K562 (cell line): ENCODE results near the gene HOXD4. TPM values are rescaled to one million over a fixed set of nuclear protein-coding genes. Genes with fewer than 3 reads are reported as not detected.
A peak's percentile ranks its signal among the peaks of the same experiment; 100 is the strongest.

Source experiments
- ATAC-seq: fragments of 200-7000 bp; cut with Tn5 transposase; 3 replicates; pipeline ENCODE4 v1.9.1; 2020; ENCODE audit warnings: moderate library complexity
- BruUV-seq: library from RNA; stranded (reverse); fragments of 400-500 nt; replicated peaks from 2 replicates; lab custom pipeline; 2021; lab: Mats Ljungman, UMichigan
- CTCF ChIA-PET: fragments of 300-600 bp; formaldehyde crosslinking; extraction: SDS; loops from one replicate; lab custom pipeline; 2021; ENCODE audit warnings: low intra/inter-chr PET ratio; lab: Yijun Ruan, JAX
- POLR2A ChIA-PET: fragments of 300-600, 350-650 bp; sonication (Branson Sonifier 250); formaldehyde crosslinking; extraction: SDS; loops from one replicate; lab custom pipeline; 2021; ENCODE audit warnings: antibody characterized with exemption, inconsistent platforms; lab: Yijun Ruan, JAX
- DNase-seq, 4 experiments: peaks; one replicate each; pipeline versions ENCODE4 v3.0.0 to v3.0.0-alpha.2; 2011 to 2018; ENCODE audit warnings: low spot score in 3 of 4, mixed read lengths in 3 of 4; ENCODE audit errors: extremely low read depth in 1 of 4
- FAIRE-seq: peaks from 2 replicates; lab custom pipeline; 2011; peaks lifted over from hg19 to GRCh38; lab: Jason Lieb, UNC
- H2AFZ ChIP-seq: 2 replicates; pipeline ENCODE4 v1.6.0; 2011; ENCODE audit warnings: low read depth, low read length, control low read depth, inconsistent platforms
- H3K27ac ChIP-seq: fragments of 200-600 bp; 3 replicates; pipeline ENCODE4 v1.8.0; 2011; ENCODE audit warnings: low read depth, mild to moderate bottlenecking, control low read depth, inconsistent platforms, low read length, moderate library complexity, mixed read lengths; ENCODE audit errors: extremely low read depth
- H3K27me3 ChIP-seq, 2 experiments: fragments of 300-600 bp in 1 of 2; 2 replicates in 1 of 2; 3 replicates in 1 of 2; pipeline versions ENCODE4 v1.6.0 to v1.8.0; 2011; ENCODE audit warnings: inconsistent platforms in 2 of 2, low read length in 2 of 2, mild to moderate bottlenecking in 1 of 2, mixed read lengths in 1 of 2, moderate library complexity in 1 of 2; ENCODE audit not compliant: control insufficient read depth in 2 of 2, insufficient read depth in 2 of 2
- H3K36me3 ChIP-seq: fragments of 300-600 bp; 3 replicates; pipeline ENCODE4 v1.8.0; 2011; ENCODE audit warnings: mild to moderate bottlenecking, low read length, inconsistent platforms; ENCODE audit not compliant: control insufficient read depth, insufficient read depth
- H3K4me1 ChIP-seq, 2 experiments: fragments of 200-600 bp in 1 of 2; replicated peaks in 1 of 2; 2 replicates in 1 of 2; 3 replicates in 1 of 2; pipeline versions ENCODE4 v1.5.1 to v1.8.0; 2011; ENCODE audit warnings: inconsistent platforms in 2 of 2, low read length in 2 of 2, mild to moderate bottlenecking in 1 of 2, mixed read lengths in 1 of 2, moderate library complexity in 1 of 2; ENCODE audit not compliant: control insufficient read depth in 2 of 2, insufficient read depth in 2 of 2
- H3K4me2 ChIP-seq: 2 replicates; pipeline ENCODE4 v1.6.1; 2011; ENCODE audit warnings: low read length, control low read depth, inconsistent platforms, mixed read lengths; ENCODE audit not compliant: insufficient read depth
- H3K4me3 ChIP-seq: fragments of 200-600 bp; sonication (generic), shearing (Covaris generic); 2 replicates; pipeline ENCODE4 v1.5.1; 2016; ENCODE audit warnings: control low read depth, inconsistent platforms
- H3K79me2 ChIP-seq: fragments of 200-600 bp; 3 replicates; pipeline ENCODE4 v1.8.0; 2011; ENCODE audit warnings: low read length, inconsistent platforms; ENCODE audit not compliant: control insufficient read depth, insufficient read depth
- H3K9ac ChIP-seq, 2 experiments: 2 replicates each; pipeline versions ENCODE4 v1.6.0 to v1.6.1; 2011; ENCODE audit warnings: low read depth in 2 of 2, low read length in 2 of 2, control low read depth in 1 of 2, inconsistent platforms in 1 of 2, mild to moderate bottlenecking in 1 of 2, mixed read lengths in 1 of 2; ENCODE audit not compliant: insufficient read depth in 1 of 2
- H3K9me1 ChIP-seq: one replicate; pipeline ENCODE4 v1.6.0; 2011; ENCODE audit warnings: inconsistent platforms, mild to moderate bottlenecking, low read length, moderate library complexity; ENCODE audit not compliant: control insufficient read depth, insufficient read depth
- H3K9me3 ChIP-seq: replicated peaks from 2 replicates; pipeline ENCODE4 v1.5.1; 2011; ENCODE audit warnings: low read depth, low read length, inconsistent platforms; ENCODE audit not compliant: control insufficient read depth, insufficient read depth
- H4K20me1 ChIP-seq: replicated peaks from 2 replicates; pipeline ENCODE4 v1.6.1; 2011; ENCODE audit warnings: low read length, inconsistent platforms, mixed read lengths; ENCODE audit not compliant: control insufficient read depth, insufficient read depth
- EGR1 ChIP-seq: fragments of 450-650 bp; conservative IDR thresholded peaks from 2 replicates; pipeline ENCODE4 v1.6.1; 2017; ENCODE audit warnings: mild to moderate bottlenecking
- KDM1A ChIP-seq, 2 experiments: fragments of 450-650 bp; IDR thresholded peaks; 2 replicates each; pipeline ENCODE4 v1.6.1; 2016; ENCODE audit warnings: mild to moderate bottlenecking in 2 of 2
- MTA2 ChIP-seq: fragments of 450-650 bp; IDR thresholded peaks from 2 replicates; pipeline ENCODE4 v1.6.1; 2016; ENCODE audit warnings: low read depth
- RERE ChIP-seq: sonication (generic); formaldehyde crosslinking; IDR thresholded peaks from 2 replicates; pipeline ENCODE4 v1.8.0; 2023; ENCODE audit warnings: missing genetic modification reagents, mild to moderate bottlenecking, borderline replicate concordance
- SMAD4 ChIP-seq: fragments of 250-450 bp; sonication (Bioruptor Pico); conservative IDR thresholded peaks from 2 replicates; pipeline ENCODE4 v1.8.0; 2021; ENCODE audit warnings: inconsistent platforms, mild to moderate bottlenecking, moderate library complexity
- UBTF ChIP-seq, 2 experiments: IDR thresholded peaks; 2 replicates each; pipeline ENCODE4 v1.6.1; 2012; ENCODE audit warnings: improper control_type of control experiment in 2 of 2, low read depth in 2 of 2, low read length in 2 of 2, borderline replicate concordance in 1 of 2
- WGBS: fragments of 100-300 bp; shearing (Covaris generic); methylation state at CpG from one replicate; pipeline ENCODE4 v1.1.6; 2016; ENCODE audit warnings: low coverage, mixed read lengths; ENCODE audit not compliant: insufficient coverage; ENCODE audit errors: missing lambda C conversion rate; 5-methylcytosine and 5-hydroxymethylcytosine counted together
- in situ Hi-C: fragments of 300-500 bp; cut with MboI; formaldehyde crosslinking; loops from 4 replicates; pipeline ENCODE4 v1.15.0; 2018; ENCODE audit warnings: inconsistent platforms, mixed read lengths
- intact Hi-C: fragments of 100-400 bp; cut with micrococcal nuclease; formaldehyde crosslinking; loops from 2 replicates; pipeline ENCODE4 v1.14.2; 2022
- polyA plus RNA-seq, 8 experiments: library from polyadenylated mRNA; depleted of rRNA in 4 of 8; stranded (reverse) in 5 of 8; unstranded in 3 of 8; fragments of >200 nt; fragmentation: Nextera tagmentation in 2 of 8; fragmentation: Illumina TruSeq in 1 of 8; extraction: Ambion mirVana in 2 of 8; extraction: Trizol in 1 of 8; gene quantifications; 2 replicates each; pipeline versions ENCODE4 v1.2.1 to v1.2.3, GENCODE V29; 2011 to 2014; ENCODE audit warnings: inconsistent platforms in 1 of 8, missing spikeins in 1 of 8
- total RNA-seq, 7 experiments: library from RNA; depleted of rRNA in 6 of 7; stranded (reverse); fragments of >200 nt in 6 of 7; fragmentation: Illumina TruSeq in 2 of 7; extraction: Trizol in 2 of 7; gene quantifications; 2 replicates each; pipeline versions ENCODE4 v1.2.1 to v1.2.3, GENCODE V29; 2011 to 2021; ENCODE audit warnings: low replicate concordance in 1 of 7
- TF ChIP-seq, protein P1 (sequence below): fragments of 450-650 bp; IDR thresholded peaks from 2 replicates; pipeline ENCODE4 v1.6.1; 2016; ENCODE audit warnings: low read depth, mild to moderate bottlenecking, moderate library complexity

The HOXD4 gene
- total and polyA plus RNA-seq, 9 of the 15 experiments (the other 6 are each of a cell fraction or from before 2014, with no cell fraction given) = not detected

DNA sequence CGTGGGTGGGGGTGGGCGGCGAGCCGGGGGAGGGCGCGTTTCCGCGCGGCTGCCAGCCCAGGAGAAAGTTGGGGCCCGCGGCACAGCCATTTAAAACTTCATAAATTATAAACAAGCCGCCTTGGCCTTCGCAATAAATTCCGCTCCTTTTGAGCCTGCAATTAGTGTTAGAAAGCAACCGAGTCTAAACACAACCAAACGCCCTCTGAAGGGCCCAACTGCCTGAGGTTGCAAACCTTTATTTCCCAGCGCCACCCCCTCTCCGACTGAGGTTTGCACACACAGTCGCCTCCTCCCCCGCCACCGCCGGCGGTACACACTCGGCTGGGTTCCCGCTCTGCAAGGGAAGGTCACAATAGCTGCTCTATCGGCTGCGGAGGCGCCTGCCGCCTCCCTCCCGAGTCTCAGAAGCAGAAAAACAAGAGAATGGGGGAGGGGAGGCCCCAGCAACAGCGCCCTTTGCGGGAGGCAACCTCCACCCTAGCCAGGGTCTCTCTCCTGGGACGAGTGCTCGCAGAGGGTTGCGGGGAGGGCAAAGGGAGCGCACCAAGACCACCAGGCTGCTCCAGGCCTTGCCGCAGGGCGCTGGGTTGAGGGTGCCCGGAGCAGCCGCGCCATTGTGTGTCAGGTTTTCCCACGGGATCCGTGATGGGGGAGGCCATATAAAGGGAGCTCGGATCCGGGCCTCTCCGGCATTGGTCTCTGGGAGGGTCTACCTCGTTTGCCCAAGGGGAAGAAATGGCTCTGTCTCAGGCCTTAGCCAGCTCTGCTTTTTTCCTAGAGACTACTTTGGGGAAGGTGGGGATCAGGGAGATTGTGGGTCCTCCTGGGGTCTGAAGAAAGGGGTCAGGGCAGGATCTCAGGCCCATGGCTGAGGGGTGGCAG lies 23.7 kb downstream of the HOXD4 start:
- Histone ChIP-seq H3K4me3 (no peak overlapping the region), H3K4me1 (peaks cover 0 to 31% of the 10 kb centered on the region in 2 experiments; a peak in 2 of 5 replicates), H3K9ac (peak overlapping the region in 1 of 2 experiments; percentile 14; a peak in 1 of 4 replicates), H3K9me3 (no peaks in the 10 kb centered on the region), H4K20me1 (no peaks in the 10 kb centered on the region; the same call in 1 of the 2 replicates), H3K9me1 (no peaks in the 10 kb centered on the region), H2AFZ (no peak overlapping the region), H3K27ac (no peak overlapping the region), H3K4me2 (no peak overlapping the region), H3K27me3 (peaks cover 65 to 77% of the 10 kb centered on the region in 2 experiments), H3K79me2 (no peaks in the 10 kb centered on the region), H3K36me3 (no peaks in the 10 kb centered on the region)
- ChIA-PET POLR2A (interaction anchor here (0.6 to 0.9 kb wide), 5 partner anchors 20 to 812 kb away, joined by 3 to 5 read pairs (median 3); no protein-coding TSS in a partner anchor), CTCF (no interaction called here)
- no TSS peak for BruUV-seq
- FAIRE-seq (no peak), ATAC-seq (peak; percentile 79), DNase-seq (peak; percentile 53 to 59 (median 54))
- TF ChIP-seq UBTF (IDR thresholded peaks at IDR 0.05; ENCODE audit: borderline replicate concordance in 1 of 2, low read depth in 2 of 2, low read length in 2 of 2) = peak in 1 of 2 experiments; percentile 67; a peak in 1 of 4 replicates
- TF ChIP-seq MTA2 = no peak
- TF ChIP-seq, protein P1, sequence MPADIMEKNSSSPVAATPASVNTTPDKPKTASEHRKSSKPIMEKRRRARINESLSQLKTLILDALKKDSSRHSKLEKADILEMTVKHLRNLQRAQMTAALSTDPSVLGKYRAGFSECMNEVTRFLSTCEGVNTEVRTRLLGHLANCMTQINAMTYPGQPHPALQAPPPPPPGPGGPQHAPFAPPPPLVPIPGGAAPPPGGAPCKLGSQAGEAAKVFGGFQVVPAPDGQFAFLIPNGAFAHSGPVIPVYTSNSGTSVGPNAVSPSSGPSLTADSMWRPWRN = no peak
- peak; percentile 36; the same call in 1 of the 2 replicates for TF ChIP-seq EGR1
- peak in 1 of 2 experiments; percentile 39; a peak in 1 of 4 replicates for TF ChIP-seq KDM1A (IDR thresholded peaks at IDR 0.05)
- 0 out of 2 replicates have a peak, but pooled peaks have one; percentile 42 for TF ChIP-seq SMAD4 (CRISPR knock-in tag)
- TF ChIP-seq RERE (CRISPR knock-in tag) = no peak
- intact Hi-C loops = no loop called here
- in situ Hi-C loops = no loop called here
- WGBS = 1% methylated on average over 44 of the region's 47 CpGs
